Vagina (tissue), 2 donors: ENCODE results near the gene CCNI2. TPM values are rescaled to one million over a fixed set of nuclear protein-coding genes. Genes with fewer than 3 reads are reported as not detected.

Experiments
- DNase-seq, 2 donors: peaks; one replicate each; pipeline ENCODE4 v3.0.0-alpha.2; 2017; ENCODE audit errors: extremely low spot score in 2 of 2
- H3K27ac ChIP-seq: fragments of 200-600 bp; sonication (generic); one replicate; pipeline ENCODE4 v1.5.1; 2019
- H3K27me3 ChIP-seq: fragments of 200-600 bp; sonication (generic); one replicate; pipeline ENCODE4 v1.5.1; 2019
- H3K36me3 ChIP-seq, 2 donors: fragments of 200-600 bp; sonication (generic); one replicate each; pipeline ENCODE4 v1.5.1; 2017 to 2019
- H3K4me1 ChIP-seq: fragments of 200-600 bp; sonication (generic); one replicate; pipeline ENCODE4 v1.5.1; 2019
- H3K4me3 ChIP-seq, 2 donors: fragments of 200-600 bp; sonication (generic); 1 replicate in 1 of 2; 2 replicates in 1 of 2; pipeline ENCODE4 v1.5.1; 2016 to 2019
- H3K9me3 ChIP-seq: fragments of 200-600 bp; sonication (generic); one replicate; pipeline ENCODE4 v1.5.1; 2019
- POLR2A ChIP-seq, 2 donors: fragments of 450-650 bp; IDR thresholded peaks; one replicate each; pipeline ENCODE4 v1.6.1; 2017; ENCODE audit warnings: antibody characterized with exemption in 2 of 2, mild to moderate bottlenecking in 2 of 2, moderate library complexity in 2 of 2
- POLR2AphosphoS5 ChIP-seq, 2 donors: sonication (generic); formaldehyde crosslinking; IDR thresholded peaks; one replicate each; pipeline ENCODE4 v1.9.0; 2017; ENCODE audit warnings: antibody characterized with exemption in 2 of 2, mild to moderate bottlenecking in 2 of 2, low read depth in 1 of 2; ENCODE audit not compliant: insufficient read depth in 1 of 2
- intact Hi-C: fragments of 100-400 bp; cut with DNase I; formaldehyde crosslinking; loops from one replicate; pipeline ENCODE4 v1.15.1; 2023
- total RNA-seq: library from RNA; depleted of rRNA; stranded (reverse); fragments of >200 nt; gene quantifications from one replicate; pipeline ENCODE4 v1.2.3, GENCODE V29; 2016
- TF ChIP-seq, protein P1 (sequence below), 3 experiments: fragments of 450-650 bp in 2 of 3; fragments of 200-600 bp in 1 of 3; sonication (generic) in 1 of 3; IDR thresholded peaks; one replicate each; pipeline ENCODE4 v1.5.1; 2017 to 2019; ENCODE audit warnings: antibody characterized with exemption in 3 of 3, mild to moderate bottlenecking in 2 of 3, moderate library complexity in 2 of 3

CCNI2 gene
- total RNA-seq, 1 donor from 2014 or later, result not detected

DNA sequence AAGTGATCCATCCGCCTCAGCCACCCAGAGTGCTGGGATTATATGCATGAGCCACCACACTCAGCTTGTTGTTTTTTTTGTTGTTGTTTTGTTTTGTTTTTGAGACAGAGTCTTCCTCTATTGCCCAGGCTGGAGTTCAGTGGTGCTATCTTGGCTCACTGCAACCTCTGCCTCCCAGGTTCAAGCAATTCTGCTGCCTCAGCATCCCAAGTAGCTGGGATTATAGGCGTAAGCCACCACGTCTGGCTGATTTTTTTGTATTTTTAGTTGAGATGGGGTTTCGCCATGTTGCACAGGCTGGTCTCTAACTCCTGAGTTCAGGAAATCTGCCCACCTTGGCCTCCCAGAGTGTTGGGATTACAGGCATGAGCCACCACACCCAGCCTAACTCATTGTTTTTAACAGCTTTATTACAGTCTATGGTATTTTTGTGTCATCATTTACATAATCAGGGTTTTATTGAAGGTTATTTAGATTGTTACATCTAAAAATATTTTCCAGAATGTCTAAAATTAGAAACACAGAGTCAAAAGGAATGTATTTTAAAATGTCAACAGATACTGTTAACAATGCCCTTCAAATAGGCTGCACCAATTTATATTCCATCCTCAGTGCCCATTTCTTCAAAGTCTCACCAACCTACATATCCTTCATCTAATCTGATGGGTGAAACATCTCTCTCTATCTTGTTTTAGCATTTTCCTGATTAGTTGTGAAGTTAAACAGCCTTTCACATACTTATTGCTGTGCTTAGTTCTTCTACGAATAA is 28.5 kb upstream of the CCNI2 start:
- TF ChIP-seq, protein P1, sequence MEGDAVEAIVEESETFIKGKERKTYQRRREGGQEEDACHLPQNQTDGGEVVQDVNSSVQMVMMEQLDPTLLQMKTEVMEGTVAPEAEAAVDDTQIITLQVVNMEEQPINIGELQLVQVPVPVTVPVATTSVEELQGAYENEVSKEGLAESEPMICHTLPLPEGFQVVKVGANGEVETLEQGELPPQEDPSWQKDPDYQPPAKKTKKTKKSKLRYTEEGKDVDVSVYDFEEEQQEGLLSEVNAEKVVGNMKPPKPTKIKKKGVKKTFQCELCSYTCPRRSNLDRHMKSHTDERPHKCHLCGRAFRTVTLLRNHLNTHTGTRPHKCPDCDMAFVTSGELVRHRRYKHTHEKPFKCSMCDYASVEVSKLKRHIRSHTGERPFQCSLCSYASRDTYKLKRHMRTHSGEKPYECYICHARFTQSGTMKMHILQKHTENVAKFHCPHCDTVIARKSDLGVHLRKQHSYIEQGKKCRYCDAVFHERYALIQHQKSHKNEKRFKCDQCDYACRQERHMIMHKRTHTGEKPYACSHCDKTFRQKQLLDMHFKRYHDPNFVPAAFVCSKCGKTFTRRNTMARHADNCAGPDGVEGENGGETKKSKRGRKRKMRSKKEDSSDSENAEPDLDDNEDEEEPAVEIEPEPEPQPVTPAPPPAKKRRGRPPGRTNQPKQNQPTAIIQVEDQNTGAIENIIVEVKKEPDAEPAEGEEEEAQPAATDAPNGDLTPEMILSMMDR (IDR thresholded peaks at IDR 0.05), result no peak
- TF ChIP-seq POLR2A (IDR thresholded peaks at IDR 0.05), result no peak

DNA sequence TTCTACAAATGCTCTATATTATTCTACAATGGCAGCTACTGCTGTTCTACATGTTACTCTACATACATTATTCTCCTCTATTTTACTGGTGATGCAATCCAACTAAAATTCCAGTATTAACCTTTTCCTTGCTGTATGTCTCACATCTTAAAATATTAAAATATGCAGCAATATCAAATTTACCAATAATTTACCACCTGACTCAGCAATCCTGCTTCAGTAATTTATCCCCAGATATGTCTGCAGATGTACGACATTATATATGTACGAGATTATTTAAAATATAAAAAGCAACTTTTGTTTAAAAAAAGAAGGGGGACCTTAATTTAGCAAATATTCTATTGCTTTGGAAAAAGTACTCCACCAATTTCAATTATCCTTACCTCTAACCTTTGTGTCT is 21.5 kb upstream of the CCNI2 start:
- Histone ChIP-seq H3K36me3 (peaks cover 0 to 4% of the 10 kb centered on the region in 2 donors), H3K4me1 (no peaks in the 10 kb centered on the region), H3K27ac (no peak overlapping the region), H3K27me3 (no peaks in the 10 kb centered on the region), H3K9me3 (no peaks in the 10 kb centered on the region), H3K4me3 (no peak overlapping the region)
- intact Hi-C loops, result no loop called here
- no peak for TF ChIP-seq POLR2AphosphoS5 (IDR thresholded peaks at IDR 0.05; ENCODE audit: insufficient read depth in 1 of 2, low read depth in 1 of 2)
- TF ChIP-seq, protein P1 (IDR thresholded peaks at IDR 0.05), result no peak
- no peak for TF ChIP-seq POLR2A (IDR thresholded peaks at IDR 0.05)
- no peak for DNase-seq

More for the DNA sequence above, 28.5 kb upstream of the CCNI2 start:
- no peak overlapping the region for H3K4me3 ChIP-seq
- H3K9me3 ChIP-seq, result no peaks in the 10 kb centered on the region
- peaks cover 0 to 6% of the 10 kb centered on the region in 2 donors for H3K36me3 ChIP-seq
- intact Hi-C loops, result no loop called here
- no peak overlapping the region for H3K27ac ChIP-seq
- DNase-seq, result no peak
- H3K27me3 ChIP-seq, result no peaks in the 10 kb centered on the region
- H3K4me1 ChIP-seq, result no peaks in the 10 kb centered on the region

DNA sequence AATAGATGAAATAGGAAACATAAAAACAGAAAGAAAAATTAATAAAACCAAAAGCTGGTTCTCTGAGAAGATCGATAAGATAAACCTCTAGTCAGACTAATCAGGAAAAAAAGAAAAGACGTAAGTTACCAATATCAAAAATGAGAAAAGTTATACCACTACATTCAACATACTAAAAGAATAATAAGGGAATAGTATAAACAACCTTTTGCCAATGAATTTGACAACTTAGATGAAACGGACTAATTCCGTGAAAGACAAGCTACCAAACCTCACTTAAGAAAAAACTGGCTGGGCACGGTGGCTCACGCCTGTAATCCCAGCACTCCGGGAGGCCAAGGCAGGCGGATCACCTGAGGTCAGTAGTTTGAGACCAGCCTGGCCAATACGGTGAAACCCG is 17.3 kb upstream of the CCNI2 start:
- H3K27ac ChIP-seq, result no peak overlapping the region
- H3K4me1 ChIP-seq, result no peaks in the 10 kb centered on the region
- H3K4me3 ChIP-seq, result no peak overlapping the region
- H3K27me3 ChIP-seq, result no peaks in the 10 kb centered on the region
- intact Hi-C loops, result no loop called here
- peaks cover 0 to 4% of the 10 kb centered on the region in 2 donors for H3K36me3 ChIP-seq
- TF ChIP-seq POLR2AphosphoS5 (IDR thresholded peaks at IDR 0.05; ENCODE audit: insufficient read depth in 1 of 2, low read depth in 1 of 2), result no peak
- no peaks in the 10 kb centered on the region for H3K9me3 ChIP-seq
- DNase-seq, result no peak

DNA sequence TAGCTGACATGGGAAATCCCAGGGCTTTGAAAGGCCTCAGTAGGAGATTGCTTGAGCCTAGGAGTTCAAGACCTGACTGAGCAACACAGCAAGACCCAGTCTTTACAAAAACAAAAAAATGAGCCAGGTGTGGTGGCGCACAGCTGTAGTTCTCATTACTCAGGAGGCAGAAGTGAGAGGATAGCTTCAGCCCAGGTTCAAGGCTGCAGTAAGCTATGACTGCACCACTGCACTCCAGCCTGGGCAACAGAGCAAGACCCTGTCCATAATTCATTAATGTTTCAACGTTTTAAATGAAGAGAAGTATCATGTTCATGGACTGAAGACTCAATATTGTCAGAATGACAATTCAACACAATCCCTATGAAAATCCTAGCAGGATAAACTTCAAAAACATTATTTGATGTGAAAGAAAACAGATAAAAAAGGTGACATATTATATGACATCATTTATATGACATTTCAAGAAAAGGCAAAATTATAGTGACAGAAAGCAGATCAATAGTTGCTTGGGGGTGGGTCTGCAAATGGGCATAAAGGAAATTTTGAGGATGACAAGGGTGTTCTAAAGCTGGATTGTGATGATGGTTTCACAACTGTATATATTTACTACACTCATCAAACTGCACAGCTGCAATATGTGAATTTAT is 13.6 kb upstream of the CCNI2 start:
- intact Hi-C loops, result no loop called here
- peaks cover 17% of the 10 kb centered on the region for H3K4me1 ChIP-seq
- TF ChIP-seq, protein P1 (IDR thresholded peaks at IDR 0.05), result no peak
- no peak for TF ChIP-seq POLR2AphosphoS5 (IDR thresholded peaks at IDR 0.05; ENCODE audit: insufficient read depth in 1 of 2, low read depth in 1 of 2)
- no peak for TF ChIP-seq POLR2A (IDR thresholded peaks at IDR 0.05)

DNA sequence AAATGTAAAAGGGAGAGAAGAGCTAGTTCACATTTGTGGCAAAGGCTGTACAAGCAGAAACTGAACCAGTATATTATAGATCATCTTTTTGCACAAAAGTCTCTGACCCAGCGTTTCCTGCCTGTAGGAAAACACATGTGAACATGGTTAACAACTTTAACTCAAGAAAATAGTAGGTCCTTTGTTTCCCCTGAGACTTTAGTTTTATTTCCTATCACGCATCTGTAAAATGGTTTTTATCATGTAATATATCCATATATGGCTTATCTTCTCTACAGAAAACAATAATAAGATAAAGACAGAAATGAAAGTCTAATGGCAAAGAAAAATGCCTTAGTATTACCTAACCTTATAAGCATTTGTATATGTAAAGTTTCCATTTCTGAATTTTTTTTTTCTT is 12.5 kb upstream of the CCNI2 start:
- H3K36me3 ChIP-seq, result no peaks in the 10 kb centered on the region
- no peak for DNase-seq
- intact Hi-C loops, result no loop called here

More for the DNA sequence above, 13.6 kb upstream of the CCNI2 start:
- H3K27me3 ChIP-seq, result no peaks in the 10 kb centered on the region
- DNase-seq, result no peak
- H3K27ac ChIP-seq, result no peak overlapping the region
- H3K4me3 ChIP-seq, result no peak overlapping the region
- no peaks in the 10 kb centered on the region for H3K36me3 ChIP-seq
- no peaks in the 10 kb centered on the region for H3K9me3 ChIP-seq

More for the DNA sequence above, 12.5 kb upstream of the CCNI2 start:
- TF ChIP-seq, protein P1 (IDR thresholded peaks at IDR 0.05), result no peak
- TF ChIP-seq POLR2AphosphoS5 (IDR thresholded peaks at IDR 0.05; ENCODE audit: insufficient read depth in 1 of 2, low read depth in 1 of 2) (no peak), POLR2A (IDR thresholded peaks at IDR 0.05) (no peak)
- no peaks in the 10 kb centered on the region for H3K9me3 ChIP-seq
- H3K4me1 ChIP-seq, result peaks cover 17% of the 10 kb centered on the region
- H3K27me3 ChIP-seq, result no peaks in the 10 kb centered on the region
- no peak overlapping the region for H3K4me3 ChIP-seq
- no peak overlapping the region for H3K27ac ChIP-seq
